HG03097 (cell line): ENCODE results near the gene CDH8.

Experiments used
- ATAC-seq: cut with Tn5 transposase; IDR thresholded peaks from one replicate; pipeline ENCODE4 v1.9.1; 2021; ENCODE audit not compliant: unreplicated experiment, low FRiP score

Gene CDH8

GRCh38 chr16:61671161-61671560 is 365.1 kb downstream of the CDH8 start:
- no peak for ATAC-seq

GRCh38 chr16:61665512-61665911 is 370.7 kb downstream of the CDH8 start:
- no peak for ATAC-seq

- ATAC-seq: no peak
Measured at GRCh38 chr16:61659936-61660335, 376.3 kb downstream of the CDH8 start.

GRCh38 chr16:61654962-61655361 is 381.3 kb downstream of the CDH8 start:
- ATAC-seq: no peak

DNA sequence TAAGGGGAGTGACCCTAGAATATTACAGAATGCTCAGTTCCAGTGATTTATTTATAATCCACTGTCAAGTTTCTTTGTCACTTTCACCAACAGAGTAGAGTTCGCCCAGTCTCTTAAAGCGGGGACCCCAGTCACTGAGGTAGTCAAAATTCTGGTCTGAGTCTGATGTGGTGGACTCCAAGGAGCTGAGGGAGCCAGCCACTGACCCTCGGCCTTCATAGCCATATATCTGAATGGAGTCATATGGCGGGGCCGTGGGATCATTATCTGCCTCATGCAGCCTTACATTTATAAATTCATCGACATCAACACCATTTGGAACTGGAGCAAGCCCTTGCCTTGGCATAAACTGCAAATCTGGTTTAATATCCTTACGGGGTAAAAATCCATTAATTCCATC is 382.7 kb downstream of the CDH8 start:
- no peak for ATAC-seq

GRCh38 chr16:61645561-61645960 is 390.7 kb downstream of the CDH8 start:
- ATAC-seq: no peak

DNA sequence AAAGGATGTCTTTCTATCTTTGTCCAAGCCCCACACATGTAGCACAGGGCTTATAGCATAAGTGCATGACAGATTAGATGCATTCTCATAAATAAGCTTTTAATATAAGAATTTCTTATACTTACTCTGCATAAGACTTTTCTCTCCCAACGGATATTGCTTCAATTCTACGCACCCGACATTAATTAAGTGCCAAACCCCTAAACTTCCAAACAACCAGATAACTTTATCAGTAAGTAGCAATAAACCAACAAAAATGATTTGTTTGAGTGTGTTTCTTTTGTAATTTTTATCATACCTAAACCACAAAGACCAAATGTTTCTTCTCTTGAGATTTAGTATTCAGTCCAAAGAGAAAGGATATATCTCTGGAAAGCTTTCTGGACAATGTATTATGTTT is 391.5 kb downstream of the CDH8 start:
- no peak for ATAC-seq

GRCh38 chr16:61617219-61617783 is 418.9 kb downstream of the CDH8 start:
- ATAC-seq: no peak

DNA sequence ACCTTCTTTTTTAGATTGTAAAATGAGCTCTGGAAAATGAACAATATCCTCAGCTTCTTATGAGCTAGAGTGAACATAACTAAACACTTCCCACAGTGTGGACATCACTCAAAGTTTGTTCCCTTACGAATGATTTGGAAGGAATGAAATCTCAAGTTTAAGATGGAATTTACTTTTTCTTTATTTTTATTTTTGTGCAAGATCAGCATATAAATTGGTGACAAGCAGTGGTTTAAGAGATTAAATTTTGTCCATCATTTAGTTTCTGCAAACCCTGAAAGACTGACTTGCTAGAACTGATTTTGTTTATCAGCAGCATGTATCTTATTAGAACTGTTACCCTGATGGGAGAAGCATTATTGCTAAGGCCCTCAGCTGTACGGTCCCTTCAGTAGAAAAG is 420.1 kb downstream of the CDH8 start:
- ATAC-seq: no peak

DNA sequence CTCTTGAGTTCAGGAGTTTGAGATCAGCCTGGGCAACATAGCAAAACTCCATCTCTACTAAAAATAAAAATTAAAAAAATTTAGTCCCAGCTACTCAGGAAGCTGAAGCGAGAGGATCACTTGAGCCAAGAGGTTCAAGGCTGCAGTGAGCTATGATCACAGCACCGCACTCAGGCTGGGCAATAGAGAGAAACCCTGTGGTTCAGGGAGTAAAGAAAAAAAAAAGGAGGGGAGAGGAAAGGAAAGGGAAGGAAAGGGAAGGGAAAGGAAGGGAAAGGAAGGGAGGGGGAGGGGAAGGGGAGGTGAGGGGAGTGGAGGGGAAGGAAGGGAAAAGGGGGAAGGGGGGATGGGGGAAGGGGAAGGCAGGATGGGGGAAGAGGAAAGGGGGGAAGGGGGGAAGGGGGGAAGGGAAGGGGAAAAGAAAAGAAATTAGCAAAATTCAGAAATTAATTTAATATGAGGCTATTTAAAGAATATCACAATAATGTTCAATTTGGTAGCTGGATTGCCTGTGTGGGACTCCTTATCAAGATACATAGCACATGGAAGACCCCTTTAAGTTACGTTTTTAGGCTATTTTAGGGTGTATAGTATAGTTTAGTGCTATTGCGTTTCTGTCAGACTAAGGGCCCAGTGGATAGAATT is 424.3 kb downstream of the CDH8 start:
- no peak for ATAC-seq

DNA sequence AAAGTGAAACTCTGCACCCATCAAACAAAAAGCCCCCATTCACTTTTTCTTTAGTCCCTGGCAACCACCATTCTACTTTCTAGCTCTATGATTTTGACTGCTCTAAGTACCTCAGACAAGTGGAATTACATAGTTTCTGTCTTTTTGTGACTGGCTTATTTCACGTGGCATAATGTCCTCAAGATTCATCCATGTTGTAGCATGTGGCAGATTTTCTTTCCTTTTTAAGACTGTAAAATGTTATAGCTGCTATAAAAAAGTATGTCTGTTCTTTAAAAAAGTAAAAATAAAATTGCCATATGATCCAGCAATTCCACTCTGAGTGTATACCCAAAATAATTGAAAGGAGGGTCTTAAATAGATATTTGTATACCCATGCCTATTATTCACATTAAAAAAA is 429.7 kb downstream of the CDH8 start:
- ATAC-seq: no peak
